HS-5 (cell line): ENCODE measurements around the gene ANKDD1B.
A peak's percentile ranks its signal among the peaks of the same experiment; 100 is the strongest.

Source experiments
- DNase-seq: peaks from one replicate; pipeline ENCODE4 v3.0.0-alpha.2; 2012; ENCODE audit warnings: low read depth

ANKDD1B gene

DNA sequence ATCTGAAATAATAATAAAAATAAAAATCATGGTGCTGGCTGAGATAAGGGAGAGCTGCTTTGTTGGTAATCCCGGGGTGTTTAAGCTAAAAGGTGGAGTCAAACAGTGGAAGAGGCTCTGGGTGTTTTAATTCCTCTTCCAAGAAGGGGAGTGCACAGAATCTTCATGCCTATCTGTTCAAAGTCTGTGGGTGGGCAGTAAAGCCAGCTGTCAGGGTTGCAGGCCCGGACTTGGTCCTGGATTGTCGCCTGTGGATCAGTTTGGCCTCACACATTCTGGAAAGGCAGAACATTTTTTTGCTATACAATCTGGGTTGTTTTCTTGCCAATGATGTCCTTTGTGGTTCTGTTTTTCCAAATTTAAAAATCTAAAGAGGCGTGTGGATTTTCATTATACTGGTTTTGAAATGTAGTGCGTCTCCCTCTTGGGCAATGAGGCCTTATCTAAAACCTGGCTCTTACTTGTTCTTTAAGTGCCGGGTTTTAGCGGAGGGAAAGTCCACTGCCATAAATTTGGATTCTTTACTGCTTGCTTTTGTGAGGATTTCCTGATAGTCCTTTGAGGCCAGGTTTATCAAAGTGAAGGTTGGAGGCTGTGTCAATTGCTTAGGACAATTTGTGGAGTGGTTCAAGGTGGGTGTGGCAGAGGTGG is 5.8 kb downstream of the ANKDD1B start:
- no peak for DNase-seq

DNA sequence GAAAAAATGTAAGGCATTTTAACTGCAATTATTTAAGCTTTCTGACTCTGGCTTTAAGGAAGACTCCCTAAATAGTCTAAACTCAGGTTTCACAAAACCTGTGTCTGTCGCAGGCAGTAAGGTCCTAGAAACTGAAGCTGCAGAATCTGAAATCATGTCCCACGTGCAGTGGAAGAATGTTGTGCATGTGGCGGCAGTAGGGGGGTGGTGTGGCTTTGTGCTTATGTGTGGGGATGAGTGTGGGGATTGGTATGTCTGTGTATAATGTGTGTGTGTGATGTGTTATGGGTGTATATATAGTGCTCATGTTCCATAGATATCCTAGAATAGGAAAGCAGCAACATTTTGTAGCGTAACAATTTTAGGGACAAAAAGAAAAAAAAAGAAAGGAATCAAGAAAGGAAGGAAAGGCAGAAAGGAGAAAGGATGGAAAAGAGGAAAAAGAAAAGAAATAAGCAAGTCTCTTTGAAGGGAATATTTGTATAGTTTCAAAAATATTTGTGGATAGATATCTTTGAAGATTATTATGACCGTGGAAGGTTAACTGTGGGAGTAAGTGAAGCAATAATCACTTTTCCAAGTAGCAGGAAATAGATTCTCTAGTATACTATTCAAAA is 6.6 kb downstream of the ANKDD1B start:
- DNase-seq, result no peak

DNA sequence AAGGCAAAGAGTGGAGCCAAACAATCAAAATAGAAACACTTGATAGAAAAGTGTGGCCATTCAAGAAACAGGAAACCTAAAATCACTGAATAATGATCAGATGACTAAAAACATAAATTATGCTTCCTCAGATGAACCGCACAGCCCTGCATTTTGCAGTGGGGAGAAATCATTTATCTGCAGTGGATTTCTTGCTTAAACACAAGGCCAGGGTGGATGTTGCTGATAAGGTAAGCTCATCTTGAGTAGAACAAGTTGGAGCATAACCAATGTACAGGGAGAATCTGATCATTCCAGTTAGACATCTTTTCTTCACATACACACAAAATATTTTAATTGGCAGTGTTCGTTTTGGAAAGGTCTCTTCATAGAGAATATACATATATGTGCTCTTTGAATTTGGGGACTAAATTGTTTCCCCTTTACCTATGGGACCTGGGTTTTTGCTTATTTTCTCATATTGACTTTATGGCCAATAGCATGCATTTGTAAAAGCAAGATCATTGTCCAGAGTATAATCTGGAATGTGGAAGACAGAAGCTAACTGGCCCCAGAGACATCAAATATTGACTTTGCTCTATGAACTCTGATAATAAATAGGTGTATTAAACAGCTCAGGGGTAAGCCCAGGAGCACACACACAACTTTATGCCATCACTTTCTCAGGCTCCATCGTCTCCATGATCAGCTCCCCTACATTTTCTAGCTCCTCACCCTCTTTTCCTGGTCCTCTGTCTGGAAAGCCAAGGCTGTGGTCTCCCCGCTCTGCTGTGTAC is 9.1 kb downstream of the ANKDD1B start:
- DNase-seq, result no peak

DNA sequence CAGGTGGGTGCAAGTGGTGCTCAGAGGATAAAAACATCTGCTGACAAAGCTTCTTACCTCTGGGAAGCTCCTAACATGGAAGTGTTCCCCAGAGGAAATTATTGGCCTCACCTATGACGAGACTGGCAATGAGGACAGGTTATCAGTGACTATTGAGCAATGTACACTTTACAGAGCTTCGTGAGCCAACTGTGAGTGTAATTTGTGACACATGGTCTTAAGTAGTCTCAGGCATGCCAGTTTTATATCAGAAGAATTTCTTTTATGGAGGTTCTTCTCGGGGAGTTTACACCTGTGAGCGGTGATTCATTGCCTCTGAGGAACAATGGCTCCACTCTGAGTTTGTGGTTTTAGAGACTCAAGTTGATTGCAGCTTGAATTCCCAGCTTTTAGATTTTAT is 11.3 kb downstream of the ANKDD1B start:
- no peak for DNase-seq

DNA sequence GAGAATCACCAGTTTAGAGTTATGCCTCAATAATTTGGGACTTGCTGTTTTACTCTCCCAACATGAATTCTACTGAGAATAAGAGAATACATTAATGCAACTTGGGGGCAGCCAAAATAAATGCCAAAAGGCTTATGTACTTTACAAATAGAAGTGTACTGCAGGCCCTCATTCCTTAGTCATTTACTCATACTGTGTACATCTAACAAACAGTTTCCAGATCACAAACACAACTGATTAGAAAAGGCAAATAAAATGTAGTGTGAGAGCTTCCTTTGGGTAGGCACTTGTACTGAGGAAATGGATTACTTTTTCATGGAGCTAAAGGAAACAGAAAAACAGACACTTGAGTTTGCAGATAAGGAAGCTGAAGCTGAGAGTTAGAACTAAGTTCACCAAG is 12.6 kb downstream of the ANKDD1B start:
- DNase-seq, result no peak

DNA sequence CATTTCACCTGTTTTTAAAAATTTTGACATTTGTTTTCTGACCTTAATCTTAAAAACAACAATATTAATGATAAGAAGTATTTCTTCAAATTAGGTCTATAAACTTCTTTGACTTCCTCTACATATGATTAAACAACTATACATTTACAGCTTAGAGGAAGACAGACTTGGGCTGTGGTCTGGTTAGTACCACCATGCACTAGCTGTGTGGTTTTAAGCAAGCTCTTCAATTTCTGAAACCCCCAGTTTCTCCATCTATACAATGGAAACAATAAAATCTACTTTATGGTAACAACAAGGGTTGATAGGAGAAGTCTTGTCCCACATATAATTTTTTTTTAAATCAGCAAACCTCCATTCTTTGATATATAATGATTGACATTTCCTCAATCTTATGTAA is 15.7 kb downstream of the ANKDD1B start:
- DNase-seq, result no peak

DNA sequence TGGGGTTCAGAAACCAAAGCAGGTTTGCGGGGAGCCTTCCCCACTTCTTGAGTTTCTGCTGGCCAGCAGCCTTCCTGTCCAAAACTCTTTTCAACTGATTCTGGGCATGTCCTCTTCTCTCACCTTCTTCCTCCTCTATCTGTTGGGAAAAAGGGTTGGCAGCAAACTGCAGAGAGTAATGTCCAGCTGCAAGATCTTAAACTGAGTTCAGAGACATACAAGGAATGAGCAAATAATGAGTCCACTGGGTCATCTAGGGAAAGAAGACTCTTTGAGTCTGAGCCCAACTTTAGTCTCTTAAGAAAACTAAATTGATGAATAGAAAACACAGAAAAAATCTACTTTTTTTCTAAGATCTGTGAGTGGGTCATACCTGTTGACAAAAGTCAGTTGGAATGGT is 16.5 kb downstream of the ANKDD1B start:
- DNase-seq, result no peak

DNA sequence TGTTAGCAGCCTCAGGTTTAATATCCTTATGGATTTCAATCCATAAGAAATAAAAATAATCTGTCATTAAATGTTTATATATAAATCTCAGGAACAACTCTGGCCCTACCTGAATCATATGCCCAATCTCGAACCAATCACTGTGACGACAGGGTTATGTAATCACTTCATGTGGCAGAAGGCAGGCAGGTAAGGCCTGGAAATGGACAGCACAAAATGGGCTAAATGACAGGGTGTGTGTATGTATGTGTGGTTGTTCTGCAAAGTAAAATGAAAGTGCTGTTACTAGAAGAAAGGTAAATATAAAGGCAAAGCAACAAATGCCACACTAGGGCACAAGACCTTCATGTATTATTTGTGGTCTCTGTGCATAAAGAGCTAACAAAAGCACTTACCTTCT is 19.6 kb downstream of the ANKDD1B start:
- no peak for DNase-seq

DNA sequence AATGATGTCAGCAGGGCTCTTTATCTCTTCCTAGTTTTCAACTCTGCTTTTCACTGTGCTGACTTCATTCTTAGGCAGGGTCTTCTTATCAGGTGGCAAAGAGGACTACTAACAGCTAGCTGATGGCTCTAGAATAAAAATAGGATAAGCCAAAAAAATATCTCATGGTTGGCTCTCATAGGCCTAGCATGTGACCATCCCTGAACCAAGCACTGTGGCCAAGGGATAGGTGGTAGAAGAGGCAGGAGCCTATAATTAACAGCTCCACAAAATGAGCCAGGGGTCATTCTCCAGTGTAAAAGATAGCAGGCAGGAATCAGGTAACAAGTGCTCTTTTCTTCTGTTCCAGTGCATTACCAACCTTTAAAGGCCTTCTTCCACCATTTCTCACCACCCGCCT is 21.1 kb downstream of the ANKDD1B start:
- DNase-seq, result no peak

DNA sequence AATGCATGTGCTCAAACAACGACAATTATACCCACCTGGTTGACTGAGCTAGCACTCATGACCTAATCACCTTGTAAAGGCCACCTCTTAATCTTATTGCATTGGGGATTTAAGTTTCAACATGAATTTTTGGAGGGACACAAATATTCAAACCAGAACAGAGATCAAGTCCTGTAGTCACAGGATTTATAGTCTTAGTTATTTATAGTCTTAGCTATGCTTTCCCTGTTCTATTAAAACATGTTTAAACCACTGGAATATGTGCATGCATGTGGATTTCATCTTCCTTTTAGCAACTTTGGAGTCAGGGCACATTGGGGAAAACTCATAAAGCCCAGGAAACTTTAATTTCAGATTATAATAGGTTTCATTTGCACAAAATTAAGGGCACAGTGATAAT is 26.7 kb downstream of the ANKDD1B start:
- DNase-seq, result no peak

DNA sequence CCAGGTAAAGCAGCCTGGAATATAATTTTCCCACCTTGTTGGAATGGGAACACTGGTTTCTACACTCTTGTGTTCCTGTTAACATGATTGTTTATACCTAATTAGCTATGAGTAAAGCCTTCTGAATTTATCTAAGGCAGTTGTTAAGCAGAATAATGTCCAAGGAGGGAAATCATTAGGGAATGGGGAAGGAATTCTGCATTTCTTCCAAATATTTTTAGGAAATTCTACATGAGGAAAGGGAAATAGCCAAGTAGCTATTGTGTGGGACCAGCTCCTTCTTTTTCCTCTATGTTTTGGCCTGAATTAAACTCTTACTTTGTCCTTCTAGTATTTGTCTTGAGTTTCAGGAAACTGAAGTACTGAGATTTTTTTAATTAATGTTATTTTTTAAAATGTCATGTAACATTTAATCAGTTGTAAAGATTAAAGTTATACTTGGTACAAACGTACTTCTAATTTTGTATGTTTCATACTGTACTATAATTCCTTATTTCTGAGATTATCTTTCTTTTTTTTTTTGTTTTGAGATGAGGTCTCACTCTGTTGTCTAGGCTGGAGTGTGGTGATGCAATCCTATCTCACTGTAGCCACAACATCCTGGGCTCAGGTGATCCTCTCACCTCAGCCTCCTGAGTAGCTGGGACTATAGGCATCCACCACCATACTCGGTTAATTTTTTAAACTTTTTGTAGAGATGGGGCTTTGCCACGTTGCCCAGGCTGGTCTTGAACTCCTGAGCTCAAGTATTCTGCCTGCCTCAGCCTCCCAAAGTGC is 28.5 kb downstream of the ANKDD1B start:
- DNase-seq, result no peak

DNA sequence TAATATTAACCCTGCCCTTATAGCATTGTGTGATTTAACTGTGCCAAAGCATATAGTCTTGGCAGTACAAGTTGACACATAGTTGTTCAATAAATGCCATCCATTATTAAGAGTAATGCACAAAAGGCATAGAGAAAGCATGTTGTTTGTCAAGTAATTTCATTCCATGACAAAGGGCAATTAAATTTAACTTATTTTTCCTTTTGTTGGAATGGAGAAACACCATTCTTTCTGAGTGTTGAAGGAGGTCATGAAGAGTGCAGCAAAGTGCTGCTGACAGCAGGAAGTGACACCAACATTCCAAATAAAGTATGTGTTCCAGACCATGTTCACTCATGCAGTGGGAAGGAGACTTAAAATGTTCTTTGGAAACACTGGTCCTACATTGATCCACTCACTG is 29.1 kb downstream of the ANKDD1B start:
- DNase-seq, result peak; percentile 61

DNA sequence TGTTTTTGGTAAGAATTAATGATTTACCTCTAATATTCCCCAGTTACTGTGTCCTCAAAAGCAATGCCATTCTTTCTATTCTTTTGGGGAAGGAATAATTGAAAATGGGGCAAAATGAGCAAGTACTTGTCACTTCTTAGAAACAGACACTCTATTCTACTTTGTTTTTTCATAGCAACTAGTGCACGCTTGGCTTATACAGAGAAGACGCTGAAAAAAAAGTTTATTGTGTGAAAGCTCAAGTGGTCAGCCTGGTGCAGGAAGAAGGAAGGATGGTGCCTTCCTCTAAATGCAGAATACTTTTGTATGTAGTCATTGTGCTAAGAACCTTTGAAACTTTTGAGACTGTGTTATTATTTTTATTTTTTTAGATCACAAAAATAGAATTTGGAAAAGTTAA is 29.6 kb downstream of the ANKDD1B start:
- no peak for DNase-seq

DNA sequence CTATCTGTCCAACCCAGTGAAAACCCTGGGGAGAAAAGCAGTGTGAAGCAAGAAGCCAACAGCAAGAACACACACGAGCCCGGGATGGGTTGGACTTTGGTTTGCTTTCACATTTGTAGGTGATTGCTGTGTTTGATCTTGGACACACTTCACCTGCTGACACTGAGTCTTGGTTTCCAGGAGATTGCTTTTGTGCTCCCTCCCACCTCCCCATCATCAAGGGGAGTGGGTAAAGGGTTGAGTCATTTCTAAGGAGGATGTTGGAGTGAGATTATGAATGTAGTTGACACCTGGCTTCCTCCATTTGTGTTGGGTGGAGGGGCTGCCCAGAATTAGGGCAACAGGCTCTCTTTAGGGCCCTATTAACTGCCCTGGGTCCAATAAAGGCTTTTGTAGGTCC is 37.5 kb downstream of the ANKDD1B start:
- no peak for DNase-seq

DNA sequence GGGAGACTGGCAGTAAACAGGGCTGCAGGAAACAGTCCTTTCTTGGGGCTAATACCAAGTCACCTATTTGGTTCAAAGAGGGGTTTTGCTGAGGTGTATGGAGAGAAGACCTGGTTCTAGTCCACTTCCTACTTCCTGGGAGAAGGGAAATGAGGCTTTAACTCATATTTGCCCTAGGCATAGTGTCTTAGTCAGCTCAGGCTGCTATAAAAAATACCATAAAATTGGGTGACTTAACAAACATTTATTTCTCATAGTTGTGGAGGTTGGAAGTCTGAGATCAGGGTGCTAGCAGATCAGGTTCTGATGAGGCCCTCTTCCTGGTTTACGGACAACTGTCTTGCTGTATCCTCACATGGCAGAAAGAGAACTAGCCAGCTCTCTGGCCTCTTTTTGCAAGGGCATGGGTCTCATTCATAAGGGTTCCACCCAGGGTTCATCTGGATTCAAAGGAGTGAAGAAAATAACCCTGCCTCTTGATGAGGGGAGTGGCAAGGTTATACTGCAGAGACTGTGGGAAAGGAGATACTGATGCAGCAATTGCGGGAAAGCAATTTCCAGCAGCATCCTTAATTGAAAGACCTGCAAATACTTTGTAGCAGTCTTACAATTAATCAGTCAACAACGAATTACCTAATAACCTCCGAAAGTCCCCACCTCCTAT is 40.5 kb downstream of the ANKDD1B start:
- DNase-seq, result no peak

DNA sequence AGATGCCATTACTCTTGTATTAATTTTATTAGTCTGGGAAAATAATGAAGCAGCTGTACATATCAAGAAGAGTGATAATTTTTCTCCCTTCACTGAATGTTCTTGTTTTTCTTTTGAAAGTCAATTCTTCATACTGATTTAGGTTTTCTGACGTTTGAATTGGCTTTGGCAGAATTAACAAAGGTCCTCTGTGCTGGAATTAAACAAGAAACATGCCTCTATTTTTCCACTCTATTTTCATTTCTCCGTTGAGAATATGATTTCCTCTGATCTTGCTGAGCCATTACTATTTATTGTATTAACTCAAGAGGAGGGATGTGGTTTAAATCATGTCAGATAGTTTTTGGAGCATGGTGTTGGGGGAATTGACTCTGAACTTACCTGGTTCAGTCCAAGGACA is 42.3 kb downstream of the ANKDD1B start:
- DNase-seq, result no peak

DNA sequence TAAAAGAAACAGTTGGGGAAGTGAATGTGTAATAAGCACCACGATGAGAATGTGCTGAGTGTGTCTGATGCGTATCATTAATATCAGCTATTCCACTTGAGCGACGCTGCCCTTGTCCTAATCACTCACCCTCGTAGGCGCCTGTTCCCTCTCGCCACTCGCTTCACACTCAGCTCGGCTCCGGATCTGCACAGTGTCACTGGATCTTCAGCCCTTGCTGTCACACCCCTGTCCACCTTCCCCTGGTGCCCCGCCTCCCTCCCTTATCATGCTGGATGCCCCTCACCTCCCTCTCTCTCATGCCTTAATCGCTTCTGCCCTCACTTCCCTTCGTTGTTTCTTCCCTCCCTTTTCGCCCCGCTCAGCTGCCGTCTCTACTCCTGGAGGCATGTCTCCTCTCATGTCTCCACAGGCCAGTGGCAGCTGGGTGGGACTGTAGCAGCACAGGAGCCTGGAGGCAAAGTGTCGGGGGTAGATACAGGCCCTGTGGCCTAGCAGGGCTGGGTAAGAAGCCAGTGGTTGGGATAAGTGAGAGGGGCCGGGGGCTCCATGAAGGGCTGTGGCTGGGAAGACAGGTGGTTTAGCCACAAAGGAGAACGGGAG is 43.5 kb downstream of the ANKDD1B start:
- no peak for DNase-seq

DNA sequence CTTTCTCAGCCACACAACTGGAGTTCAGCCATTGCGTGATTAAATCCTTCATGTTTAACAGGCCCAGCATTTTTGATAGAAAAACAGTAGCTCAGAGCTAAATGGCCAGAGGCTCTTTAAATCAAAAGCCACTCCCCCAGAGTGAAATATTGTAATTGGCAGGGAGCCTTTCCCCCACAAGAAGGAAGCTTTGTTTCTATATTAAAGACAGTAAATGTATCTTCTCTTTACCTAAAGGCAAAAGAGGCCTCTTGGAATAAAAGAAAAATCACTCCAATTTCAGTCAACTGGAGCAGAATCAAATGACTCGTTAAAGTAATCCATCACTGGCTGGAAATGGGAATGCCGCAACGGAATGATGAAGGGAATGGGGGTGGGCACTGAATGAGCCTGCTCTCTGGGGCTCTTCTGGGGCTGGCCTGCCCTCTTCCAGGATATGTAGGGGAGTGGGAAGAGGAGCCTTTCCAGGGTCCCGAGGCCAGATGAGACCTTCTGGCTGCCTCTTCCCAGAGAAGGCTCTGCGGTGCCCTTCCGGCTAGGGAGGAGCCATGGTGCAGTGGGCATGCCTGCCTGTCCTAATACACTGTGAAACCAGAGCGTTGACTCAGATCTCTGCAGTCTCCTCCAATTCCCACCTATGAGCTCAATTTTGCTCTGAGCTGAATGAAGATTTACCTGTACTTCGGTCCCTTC is 45.2 kb downstream of the ANKDD1B start:
- DNase-seq, result peak; percentile 8

DNA sequence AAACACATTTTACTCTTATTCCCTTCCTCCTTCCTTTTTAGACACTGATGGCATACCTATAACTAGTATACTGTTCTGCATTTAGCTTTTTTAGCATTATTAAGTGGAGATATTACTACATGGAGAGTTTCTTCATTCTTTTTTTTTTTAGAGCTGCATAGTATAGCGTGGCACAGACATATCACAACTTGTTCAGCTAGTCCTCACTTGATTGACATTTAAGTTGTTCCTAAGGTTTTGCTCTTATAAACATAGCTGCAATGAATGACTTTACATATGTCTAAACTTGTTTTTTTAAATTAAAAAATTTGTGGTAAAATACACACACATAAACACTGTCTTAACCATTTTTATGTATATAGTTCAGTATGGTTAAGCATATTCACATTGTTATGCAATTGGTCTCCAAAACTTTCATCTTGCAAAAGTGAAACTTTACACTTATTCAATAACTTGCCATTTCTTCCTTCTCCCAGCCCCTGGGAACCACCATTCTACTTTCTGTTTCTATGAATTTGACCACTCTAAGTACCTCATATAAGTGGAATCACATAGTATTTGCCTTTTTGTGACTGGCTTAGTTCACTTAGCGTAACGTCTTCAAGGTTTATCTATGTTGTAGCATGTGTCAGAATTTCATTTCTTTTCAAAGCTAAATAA is 48.7 kb downstream of the ANKDD1B start:
- DNase-seq, result no peak

DNA sequence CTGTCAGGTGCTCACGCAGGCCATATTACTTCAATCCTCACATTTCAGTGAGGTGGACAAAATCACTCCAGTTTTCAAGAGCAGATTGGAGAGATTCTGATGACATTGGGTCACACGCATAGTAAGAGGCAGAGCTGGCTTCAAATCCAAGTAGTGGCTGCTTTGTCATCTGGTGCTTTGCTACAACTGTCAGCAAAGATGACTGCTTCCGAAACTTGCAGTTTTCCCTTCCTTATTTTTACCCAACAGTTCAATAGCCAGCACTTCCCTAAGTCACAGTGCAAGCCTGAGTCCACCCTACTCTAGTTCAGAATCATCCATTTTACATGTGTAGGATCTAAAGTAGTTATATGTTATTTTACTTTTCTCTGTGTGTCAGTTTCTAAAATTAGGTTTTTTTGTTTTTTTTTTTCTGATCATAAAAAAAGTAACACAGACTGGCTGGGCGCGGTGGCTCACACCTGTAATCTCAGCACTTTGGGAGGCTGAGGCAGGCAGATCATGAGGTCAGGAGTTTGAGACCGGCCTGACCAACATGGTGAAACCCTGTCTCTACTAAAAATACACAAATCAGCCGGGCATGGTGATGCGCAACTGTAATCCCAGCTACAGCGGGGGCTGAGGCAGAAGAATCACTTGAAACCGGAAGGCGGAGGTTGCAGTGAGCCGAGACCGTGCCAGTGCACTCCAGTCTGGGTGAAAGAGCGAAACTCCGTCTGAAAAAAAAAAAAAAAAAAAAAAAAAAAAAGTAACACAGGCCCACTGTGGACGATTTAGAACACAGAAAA is 49.6 kb downstream of the ANKDD1B start:
- no peak for DNase-seq
